Fibroblast of upper back skin (primary cell): ENCODE measurements around the gene CCDC27.
A peak's percentile ranks its signal among the peaks of the same experiment; 100 is the strongest.
"Not testable (repeated sequence)": the region's sequence is repeated elsewhere in the genome, so short reads cannot be mapped to it uniquely, and the experiment has no call there.

ENCODE experiments used
- DNase-seq: peaks from one replicate; pipeline ENCODE4 v3.0.0-alpha.2; 2013

CCDC27 gene

DNA sequence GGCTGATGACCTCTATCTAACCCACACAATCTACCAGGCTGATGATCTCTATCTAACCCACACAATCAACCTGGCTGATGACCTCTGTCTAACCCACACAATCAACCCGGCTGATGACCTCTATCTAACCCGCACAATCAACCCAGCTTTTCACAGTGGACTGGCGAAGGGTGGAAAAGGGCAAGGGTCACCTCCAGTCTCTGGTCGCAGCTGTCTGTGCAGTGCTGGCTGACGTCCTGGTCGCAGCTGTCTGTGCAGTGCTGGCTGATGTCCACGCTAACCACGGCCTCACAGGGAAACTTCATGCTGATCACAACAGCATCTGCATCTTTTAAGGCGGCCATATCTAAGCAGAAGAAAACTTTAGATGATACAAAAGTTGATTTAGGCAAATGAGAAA lies 12.2 kb upstream of the CCDC27 start:
- DNase-seq, result no peak

DNA sequence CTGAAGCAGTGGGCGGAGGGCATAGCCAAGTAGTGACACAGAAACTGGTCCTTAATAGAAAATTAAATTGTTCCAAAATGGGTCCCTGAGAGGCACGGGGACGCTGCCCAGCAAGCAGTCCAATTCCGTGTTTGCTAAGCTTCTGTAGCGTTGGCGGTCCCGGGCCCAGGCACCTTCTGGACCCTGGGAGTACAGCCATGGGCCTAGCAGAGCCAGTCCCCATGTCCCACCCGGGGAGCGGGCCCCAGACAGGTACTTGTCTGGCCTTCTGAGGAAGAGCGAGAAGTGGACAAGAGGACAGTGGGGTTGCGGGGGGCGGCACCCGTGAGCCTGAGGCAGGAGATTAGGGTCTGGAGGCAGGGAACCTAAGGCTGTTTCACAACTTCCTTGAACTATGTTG lies 11.5 kb upstream of the CCDC27 start:
- no peak for DNase-seq

DNA sequence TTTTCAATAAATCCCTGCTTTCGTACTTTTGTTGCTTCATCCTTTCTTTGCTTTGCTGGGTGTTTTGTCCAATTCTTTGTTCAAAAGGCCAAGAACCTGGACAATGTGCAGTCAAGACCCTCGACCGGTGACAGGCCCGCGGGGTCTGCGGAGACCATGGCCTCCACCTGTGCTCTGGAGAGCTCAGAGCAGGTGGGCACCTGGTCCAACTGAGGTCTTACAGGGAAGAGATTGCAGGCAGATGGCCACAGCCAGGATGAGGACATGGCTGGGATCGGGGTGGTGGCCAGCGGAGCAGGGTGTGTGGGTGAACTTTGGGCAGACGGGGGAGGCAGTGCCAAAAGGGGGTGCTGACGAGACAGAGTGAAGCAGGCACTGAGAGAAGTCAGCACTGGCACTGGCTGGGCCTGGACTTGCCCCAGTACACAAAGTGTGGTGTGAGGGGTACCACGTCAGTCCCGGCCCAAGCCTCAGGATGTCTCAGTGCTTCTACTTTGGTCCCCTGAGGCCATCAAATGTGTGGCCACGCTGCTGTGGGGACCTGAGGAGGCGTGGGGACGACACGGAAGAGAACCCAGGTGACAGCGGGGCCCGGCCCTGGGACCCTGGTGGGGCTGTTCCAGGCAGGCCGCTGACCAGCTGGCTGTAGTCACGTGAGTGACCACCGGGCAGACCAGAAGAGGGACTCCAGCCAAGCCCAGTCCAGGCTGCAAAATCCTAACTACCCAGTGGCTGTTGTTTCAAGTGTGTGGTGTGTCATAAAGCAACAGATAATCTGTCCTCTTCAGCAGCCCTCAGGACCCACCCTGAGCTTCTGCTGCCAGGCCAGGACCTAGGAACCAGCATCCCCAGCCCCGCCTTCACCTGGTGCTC lies 10.4 kb upstream of the CCDC27 start:
- DNase-seq, result no peak

DNA sequence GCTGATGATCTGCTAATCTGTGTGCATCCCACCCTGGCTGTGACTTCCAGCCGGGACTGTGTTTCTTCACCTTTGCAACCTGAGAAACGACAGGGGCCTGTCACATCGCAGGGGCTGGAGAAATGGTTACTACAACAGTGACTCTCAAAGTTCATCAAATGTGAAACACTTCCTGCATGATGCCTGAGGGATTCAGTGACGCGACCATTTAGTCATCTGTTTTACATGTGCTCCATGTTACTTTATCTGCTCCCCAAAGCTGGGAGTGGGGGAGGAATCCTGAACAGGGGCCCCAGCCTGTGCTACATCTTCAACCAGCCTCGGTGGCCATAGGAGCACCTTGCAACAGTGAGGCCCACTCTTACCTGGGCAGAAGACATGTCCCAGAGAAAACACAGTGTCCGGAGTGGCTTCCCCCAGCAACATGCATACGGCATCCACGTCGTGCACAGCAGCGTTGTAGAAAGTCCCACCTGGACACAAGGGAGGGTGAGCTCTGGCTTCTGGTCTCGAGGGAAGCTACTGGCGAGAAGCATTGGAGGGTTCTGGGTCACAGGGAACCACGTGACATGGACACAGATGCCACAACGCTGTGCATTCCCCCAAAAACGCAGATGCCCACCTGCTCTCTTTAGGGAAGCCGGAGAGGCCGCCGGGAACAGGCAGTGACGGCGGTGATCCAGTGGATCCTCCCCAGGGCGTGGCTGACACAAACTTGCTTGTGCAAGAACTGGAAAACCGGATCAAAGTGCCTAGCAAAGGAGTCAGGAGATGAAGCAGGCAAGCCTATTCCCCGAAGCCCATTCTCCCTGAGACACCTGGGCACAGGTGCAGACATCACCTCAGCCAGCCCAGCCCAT lies 9.6 kb upstream of the CCDC27 start:
- DNase-seq, result no peak

DNA sequence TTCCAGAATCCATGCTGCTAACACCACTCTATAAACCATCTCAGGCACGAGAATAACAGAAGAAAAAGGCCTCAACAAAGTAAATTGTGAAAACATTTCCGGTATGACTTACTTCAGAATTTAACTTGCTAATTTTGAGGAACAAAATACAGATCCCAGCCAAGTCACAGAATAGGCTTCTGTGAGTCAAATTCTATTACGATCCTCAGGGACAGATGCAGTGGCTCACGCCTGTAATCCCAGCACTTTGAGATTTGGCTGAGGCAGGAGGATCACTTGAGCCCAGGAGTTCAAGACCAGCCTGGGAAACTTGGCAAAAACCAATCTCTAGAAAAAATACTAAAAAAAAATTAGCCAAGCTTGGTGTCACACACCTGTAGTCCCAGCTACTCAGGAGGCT lies 8.8 kb upstream of the CCDC27 start:
- DNase-seq, result no peak

DNA sequence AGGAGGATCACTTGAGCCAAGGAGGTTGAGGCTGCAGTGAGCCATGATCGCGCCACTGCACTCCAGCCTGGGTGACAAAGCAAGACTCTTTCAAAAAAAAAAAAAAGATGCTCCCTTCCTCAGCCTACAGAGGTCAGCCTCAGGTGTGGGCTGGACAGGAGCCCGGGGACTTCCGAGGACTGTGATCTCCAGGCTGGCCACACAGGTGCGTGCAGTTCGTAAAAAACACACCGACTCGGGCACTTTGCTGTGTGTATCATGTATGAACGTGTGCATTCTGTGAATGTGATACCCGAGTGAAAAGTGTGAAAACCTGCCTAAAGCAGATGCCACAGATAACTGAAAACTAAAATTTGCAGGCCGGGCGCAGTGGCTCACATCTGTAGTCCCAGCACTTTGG lies 8.4 kb upstream of the CCDC27 start:
- no peak for DNase-seq

DNA sequence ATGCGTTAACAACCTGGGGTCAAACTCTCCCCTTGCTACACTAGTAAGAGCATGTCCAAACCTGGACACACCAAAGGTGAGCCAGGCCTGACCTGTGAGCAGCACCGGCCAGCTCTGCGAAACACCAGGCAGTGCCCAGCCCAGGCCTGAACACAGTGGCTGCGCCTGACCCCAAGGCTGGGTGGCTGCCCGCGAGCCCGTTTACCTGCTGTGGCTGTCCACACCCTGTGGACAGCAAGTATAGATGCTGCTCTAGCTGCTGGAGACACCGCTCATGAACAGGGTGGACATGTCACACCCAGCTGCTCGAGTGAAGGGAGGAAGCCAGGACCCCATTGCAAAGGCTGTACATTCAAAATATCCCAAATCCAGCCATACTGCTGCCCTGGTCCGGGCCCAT lies 7.6 kb upstream of the CCDC27 start:
- DNase-seq, result no peak

DNA sequence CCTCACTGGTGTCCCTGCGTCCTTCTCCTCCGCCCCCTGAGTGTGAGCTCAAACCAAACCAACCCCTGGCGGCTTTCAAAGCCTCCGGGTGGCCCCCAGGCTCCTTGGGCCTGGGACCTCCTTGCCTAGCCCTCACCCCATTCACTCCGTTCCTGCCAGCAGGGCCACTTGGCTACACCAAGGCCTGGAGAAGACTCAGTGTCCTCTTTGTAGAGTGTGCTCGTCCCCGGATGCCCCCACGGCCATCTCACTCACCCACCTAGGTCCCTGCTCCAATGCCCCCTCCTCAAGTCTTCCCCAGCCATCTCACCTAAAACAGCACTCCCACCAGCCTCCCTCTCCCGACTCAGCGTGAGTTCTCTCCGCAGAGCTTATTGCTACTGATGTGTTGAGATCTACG lies 7.2 kb upstream of the CCDC27 start:
- no peak for DNase-seq

DNA sequence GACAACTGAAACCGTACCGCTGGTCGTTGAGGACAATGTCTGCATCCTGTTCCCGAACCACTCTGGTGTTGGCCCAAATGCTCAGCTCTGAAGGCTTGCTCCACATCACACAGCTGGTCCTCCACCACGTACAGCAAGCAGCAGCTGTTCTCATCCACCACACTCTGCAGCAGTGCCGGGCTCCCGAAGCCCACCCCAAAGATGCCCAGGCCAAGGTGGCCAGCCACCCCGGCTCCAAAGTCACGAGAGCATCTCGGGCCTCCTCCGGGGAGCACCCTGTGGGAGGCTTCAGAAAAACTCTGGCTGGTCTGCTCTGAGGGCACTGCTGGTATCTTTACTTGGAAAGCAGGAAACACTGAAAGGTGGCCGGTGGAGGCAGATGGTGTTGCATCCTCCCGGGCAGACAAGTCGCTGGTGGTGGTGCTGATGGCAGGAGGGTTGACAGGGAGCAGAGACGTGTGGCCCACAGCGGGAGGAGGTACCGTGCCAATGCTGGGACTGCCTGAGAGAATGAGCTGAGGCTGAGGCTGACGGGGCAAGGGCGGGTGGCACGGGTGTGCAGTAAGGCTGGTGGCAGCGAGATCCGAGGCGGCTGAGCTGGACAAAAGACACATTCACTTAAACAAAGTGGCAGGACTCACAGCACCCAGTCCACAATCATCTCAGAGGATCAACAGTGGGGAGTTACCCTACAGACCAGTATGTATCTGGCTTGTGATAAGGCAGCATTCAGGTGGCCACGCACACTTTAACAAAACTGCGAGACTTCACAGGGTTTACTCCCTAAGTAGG lies 6.5 kb upstream of the CCDC27 start:
- no peak for DNase-seq

DNA sequence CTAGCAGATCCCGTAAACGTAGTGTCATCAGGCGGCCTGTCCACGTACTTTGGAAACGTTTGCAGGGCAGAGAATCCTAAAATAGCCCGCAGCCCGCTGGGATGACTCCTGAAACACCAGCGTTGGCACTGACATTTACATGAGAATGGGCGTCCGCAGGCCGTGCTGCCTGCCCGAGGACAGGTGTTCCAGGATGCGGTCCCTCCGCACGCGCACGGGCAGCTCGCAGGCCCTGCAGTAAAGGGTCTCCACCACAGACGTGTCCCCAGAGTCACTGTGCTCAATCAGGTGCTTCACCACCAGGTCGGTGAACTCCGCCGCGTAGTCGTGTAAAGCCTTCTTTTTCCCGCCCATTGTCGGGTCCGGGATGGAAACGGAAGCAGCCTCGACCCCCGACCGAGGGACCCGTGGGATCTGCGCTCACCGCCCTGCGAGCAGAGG lies 5.8 kb upstream of the CCDC27 start:
- no peak for DNase-seq

DNA sequence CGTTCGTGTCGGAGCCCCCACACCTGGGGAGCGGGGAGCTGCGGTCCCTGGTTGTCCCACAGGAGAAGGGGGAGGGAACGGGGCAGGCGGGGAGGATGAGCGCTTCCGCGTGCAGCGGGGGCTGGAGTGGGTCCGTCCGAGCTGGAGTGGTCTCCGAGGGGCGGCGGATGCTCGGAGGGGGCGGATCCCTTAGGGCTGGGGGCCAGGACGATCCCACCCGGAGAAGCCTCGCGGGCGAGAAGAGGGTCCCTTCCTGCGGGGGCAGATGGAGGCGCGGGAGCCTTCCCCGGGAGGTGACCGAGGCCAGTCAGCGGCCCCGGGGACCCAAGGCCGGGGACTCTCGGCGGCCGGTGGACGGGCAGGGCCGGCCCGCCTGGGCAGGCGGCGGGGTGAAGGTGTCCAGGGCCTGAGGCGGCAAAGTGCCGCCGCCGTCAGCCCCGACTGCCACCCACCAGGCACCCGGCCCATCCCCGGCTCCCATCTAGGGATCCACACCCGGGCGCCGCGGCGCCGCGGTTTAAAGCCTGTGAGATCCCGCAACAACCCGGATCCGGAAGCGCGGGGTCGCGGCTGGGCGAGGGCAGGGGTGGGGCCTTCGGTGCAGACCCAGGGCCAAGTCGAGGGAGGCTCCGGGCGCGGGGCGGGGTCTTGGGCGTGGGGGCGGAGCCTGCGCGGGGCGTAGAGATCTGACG lies 5.3 kb upstream of the CCDC27 start:
- DNase-seq, result peak; percentile 74

DNA sequence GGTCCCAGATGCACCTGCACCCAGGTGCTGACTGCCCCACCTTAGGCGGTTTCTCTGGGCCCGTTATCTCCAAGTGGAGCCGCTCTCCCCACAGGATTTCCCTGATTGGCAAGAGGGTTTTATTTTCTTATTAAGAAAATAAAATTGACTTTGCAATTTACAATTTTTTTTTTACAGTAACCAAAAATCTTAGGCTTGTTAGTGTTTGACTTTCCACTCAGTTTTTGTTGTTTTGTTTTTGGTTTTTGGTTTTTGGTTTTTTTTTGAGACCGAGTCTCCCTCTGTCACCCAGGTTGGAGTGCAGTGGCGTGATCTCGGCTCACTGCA lies 4.8 kb upstream of the CCDC27 start:
- no peak for DNase-seq

DNA sequence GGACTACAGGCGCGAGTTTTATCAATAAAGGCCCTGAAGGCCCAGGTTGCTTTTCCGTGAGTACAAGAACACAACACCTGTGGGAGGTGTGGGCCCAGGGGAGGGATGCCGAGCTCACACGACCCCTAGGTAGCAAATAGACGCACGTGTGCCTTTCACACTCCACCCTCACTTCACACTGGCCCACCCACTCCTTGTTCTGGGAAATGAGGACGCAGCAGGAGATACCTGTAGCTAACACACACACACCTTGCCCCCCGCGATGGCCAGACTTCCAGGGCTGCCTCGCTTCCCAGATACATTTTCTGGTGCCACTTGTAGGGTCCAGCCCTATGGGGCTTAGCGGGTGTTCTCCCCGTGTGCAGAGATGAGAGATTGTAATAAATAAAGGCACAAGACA lies 4.3 kb upstream of the CCDC27 start:
- DNase-seq, result no peak

DNA sequence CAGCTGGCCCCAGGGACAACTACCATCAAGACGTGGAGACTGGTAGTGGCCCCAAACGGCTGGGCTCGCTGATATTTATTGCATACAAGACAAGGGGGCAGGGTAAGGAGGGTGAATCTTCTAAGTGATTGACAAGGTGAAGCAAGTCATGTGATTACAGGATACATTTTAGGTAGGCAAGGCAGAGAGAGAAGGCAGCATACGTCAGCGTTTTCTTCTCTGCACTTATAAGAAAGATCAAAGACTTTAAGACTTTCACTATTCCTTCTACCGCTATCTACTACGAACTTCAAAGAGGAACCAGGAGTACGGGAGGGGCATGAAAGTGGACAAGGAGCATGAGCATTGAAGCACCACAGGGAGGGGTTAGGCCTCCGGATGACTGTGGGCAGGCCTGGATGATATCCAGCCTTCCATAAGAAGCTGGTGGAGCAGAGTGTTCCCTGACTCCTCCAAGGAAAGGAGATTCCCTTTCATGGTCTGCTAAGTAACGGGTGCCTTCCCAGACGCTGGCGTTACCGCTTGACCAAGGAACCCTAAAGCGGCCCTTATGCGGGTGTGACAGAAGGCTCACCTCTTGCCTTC lies 3.8 kb upstream of the CCDC27 start:
- DNase-seq, result not testable (repeated sequence)

DNA sequence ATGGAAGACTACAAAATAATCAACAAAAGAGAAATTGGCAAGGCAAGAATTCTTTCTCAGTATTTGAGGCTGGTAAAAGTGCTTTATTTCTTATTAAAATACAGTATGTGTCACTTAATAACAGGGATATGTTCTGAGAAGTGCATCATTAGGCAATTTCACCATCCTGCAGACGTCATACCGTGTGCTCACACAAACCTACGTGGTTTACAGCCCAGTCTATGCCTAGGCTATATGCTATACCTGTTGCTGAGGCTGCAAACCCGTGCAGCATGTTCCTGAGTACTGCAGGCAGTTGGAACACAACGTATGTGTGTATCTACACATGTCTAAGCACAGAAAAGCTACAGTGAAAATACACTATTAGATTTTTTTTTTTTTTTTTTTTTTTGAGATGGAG lies 2.7 kb upstream of the CCDC27 start:
- DNase-seq, result no peak

DNA sequence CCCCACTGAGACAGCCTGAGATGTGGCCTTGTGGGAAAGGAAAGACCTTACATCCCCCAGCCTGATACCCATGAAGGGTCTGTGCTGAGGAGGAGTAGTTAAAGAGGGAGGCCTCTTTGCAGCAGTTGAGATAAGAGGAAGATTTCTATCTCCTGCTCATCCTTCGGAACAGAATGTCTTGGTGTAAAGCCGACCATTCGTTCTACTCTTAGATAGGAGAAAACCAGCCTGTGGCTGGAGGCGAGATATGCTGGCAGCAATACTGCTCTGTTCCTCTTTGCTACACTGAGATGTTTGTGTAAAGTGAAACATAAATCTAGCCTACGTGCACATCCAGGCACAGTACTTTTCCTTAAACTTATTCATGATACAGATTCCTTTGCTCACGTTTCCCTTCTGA lies 1.5 kb upstream of the CCDC27 start:
- no peak for DNase-seq

DNA sequence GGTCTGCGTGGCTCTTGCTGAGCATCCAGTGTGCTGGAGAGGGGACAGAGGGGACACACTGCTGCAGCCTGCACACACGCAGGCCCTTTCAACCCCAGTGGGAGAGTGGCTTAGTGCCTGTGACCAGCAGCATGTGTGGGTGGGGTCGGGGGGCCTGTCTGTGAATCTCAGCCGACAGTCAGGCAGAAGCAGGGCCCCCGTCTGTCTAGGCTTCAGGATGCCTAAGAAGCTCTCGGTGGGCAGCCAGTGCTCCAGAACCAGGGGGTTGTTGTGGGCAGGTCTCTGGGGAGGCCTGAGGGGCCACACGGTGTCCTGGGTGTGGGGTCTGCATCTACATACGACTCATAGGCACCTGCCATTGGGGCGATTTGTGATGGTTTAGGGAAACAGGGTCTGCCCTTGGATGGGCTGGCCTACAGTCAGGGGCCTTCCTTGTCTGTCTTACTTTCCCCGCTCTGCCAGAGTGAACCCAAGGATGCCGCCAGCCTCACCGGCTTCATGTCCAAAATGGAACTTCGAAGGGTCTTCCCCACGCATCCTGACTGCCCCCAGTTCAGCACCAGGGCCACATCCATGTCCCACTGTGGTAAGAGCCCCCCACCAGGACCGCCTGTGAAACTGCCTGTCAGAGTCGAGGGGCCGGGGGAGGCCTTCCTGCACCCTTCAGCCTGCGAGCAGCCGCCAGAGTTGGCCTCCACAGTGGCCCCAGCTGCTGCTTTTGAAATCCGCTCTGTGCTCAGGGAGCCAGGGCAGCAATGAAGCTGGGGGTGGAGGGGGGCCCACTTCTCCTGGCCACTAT lies 1.6 kb downstream of the CCDC27 start:
- no peak for DNase-seq

DNA sequence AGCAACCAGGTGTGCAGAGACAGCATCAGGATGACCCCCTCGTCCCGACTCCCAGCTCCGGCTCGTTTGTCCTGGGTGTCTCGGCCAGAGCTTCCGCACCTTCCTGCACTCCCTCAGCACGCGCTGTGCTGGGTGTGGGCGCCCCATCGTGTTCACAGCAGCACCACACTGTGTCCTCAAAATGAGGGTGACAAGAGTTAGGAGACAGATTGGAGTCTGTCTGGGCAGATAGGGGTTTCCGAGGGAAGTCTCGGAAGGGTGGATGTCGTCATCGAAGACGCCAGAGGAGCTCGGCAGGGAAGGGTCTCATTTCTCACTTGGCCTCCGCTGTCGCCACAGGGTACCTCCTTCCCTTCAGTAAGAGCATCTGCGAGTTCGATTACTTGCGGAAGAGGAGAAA lies 4.1 kb downstream of the CCDC27 start:
- DNase-seq, result no peak

DNA sequence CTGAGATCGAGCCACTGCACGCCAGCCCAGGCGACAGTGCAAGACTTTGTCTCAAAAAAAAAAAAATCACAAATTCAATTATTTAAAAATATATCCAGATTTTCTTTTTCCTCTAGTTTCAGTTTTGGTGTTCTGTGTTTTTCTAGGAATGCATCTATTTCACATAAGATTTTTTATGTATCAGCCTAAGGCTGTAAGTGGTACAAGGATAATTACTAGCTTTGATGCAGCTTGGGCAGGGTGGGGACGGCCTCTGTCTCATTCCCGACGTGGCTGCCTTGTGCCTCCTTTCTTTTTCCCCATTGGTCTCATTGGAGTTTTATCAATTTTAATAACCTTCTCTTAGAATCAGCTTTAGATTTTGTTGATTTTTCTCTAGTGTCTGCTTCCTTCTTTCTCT lies 6.9 kb downstream of the CCDC27 start:
- no peak for DNase-seq

DNA sequence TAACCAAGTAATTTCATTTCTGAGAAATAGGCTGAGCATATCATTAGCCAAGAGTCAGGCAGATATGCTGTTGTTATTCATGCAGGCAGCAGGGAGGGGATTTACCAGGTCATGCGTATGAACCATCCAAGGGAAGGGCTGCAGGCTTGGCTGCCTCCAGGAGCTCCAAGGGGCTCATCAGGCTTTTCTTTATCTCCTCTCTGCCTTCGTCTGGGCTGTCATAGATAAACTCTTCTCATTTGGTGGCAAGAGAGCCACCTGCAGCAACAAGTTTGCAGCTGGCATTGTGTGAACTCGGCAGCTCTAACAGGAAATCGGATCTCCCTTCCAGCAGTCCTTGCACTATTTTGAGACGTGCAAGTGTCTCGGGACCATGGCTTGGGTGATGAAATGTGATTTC lies 7.5 kb downstream of the CCDC27 start:
- DNase-seq, result no peak

DNA sequence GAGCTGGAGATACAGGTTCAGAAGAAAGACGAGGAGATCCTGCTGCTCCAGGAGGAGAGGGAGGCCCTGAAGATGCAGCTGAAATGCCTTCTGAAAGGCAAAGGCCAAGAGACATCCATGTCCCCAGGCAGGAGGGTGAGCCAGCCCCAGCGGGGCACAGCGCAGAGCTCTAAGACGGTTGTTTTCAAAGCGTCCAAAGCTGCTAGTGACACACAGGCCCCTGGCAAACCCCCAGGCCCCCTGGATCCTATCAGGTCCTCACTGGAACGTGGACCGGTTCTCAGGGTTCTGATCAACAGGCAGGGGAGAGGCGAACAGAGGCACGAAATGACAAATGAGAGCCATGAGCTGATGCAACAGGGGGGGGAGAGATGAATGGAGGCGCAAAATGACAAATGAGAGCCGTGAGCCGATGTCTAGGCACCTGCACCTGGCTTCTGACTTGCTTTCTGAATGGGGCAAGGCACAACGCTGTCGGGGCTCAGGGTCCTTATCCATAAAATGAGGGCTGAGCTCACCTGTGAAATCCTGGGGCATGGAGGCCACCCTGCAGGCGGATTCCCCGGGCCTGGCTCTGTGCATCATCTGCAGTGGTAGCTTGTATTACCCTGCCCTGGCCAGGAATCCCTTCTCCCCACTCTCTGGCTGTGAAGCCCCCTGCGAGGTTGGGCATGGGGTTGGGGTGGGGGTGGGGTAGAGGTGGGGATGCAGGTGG lies 9.2 kb downstream of the CCDC27 start:
- no peak for DNase-seq
